ENCODE measurements around the gene SLX1A.
"Not testable (repeated sequence)": the region's sequence is repeated elsewhere in the genome, so short reads cannot be mapped to it uniquely, and the experiment has no call there.

The SLX1A gene

DNA sequence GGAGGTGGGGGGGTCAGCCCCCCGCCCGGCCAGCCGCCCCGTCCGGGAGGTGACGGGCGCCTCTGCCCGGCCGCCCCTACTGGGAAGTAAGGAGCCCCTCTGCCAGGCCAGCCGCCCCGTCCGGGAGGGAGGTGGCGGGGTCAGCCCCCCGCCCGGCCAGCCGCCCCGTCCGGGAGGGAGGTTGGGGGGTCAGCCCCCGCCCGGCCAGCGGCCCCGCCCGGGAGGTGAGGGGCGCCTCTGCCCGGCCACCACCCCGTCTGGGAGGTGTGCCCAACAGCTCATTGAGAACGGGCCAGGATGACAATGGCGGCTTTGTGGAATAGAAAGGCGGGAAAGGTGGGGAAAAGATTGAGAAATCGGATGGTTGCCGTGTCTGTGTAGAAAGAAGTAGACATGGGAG, 23.5 kb upstream of the SLX1A start:
- intact Hi-C loops (cut with DNase I; ENCODE audit: low total_unique reads); H3K9me3 ChIP-seq; H3K4me1 ChIP-seq; H3K27me3 ChIP-seq; H3K4me3 ChIP-seq; H3K27ac ChIP-seq; DNase-seq; H3K36me3 ChIP-seq: not testable (repeated sequence)

DNA sequence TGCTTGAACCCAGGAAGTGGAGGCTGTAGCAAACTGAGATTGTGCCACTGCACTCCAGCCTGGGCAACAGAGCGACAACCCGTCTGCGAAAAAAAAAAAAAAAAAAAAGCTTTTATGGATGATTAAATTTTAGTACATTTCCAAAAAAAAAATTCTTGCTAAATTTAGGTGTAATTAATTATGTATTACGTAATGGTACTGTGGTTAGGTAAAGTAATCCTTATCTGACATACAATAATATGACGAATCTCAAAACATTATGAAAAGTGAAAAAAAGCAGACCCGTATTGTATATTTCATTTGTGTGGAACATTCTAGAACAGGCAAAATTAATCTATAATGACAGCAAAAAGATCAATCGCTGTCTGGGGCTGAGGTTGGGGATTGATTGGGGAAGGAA, 20.6 kb upstream of the SLX1A start:
- Histone ChIP-seq H3K4me1 (no peaks in the 10 kb centered on the region), H3K27me3 (no peaks in the 10 kb centered on the region), H3K9me3 (no peaks in the 10 kb centered on the region), H3K4me3 (no peak overlapping the region), H3K27ac (no peak overlapping the region), H3K36me3 (no peaks in the 10 kb centered on the region)
- DNase-seq: no peak
- TF ChIP-seq, protein P1, sequence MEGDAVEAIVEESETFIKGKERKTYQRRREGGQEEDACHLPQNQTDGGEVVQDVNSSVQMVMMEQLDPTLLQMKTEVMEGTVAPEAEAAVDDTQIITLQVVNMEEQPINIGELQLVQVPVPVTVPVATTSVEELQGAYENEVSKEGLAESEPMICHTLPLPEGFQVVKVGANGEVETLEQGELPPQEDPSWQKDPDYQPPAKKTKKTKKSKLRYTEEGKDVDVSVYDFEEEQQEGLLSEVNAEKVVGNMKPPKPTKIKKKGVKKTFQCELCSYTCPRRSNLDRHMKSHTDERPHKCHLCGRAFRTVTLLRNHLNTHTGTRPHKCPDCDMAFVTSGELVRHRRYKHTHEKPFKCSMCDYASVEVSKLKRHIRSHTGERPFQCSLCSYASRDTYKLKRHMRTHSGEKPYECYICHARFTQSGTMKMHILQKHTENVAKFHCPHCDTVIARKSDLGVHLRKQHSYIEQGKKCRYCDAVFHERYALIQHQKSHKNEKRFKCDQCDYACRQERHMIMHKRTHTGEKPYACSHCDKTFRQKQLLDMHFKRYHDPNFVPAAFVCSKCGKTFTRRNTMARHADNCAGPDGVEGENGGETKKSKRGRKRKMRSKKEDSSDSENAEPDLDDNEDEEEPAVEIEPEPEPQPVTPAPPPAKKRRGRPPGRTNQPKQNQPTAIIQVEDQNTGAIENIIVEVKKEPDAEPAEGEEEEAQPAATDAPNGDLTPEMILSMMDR (IDR thresholded peaks at IDR 0.05): no peak
- intact Hi-C loops (cut with DNase I; ENCODE audit: low total_unique reads): no loop called here

GRCh38 chr16:30176876-30177275, 16.8 kb upstream of the SLX1A start:
- H3K36me3 ChIP-seq; H3K9me3 ChIP-seq; H3K27ac ChIP-seq; H3K4me3 ChIP-seq; intact Hi-C loops (cut with DNase I; ENCODE audit: low total_unique reads); H3K4me1 ChIP-seq; DNase-seq; H3K27me3 ChIP-seq: not testable (repeated sequence)

GRCh38 chr16:30179195-30179594, 14.5 kb upstream of the SLX1A start:
- Histone ChIP-seq H3K4me3 (no peak overlapping the region), H3K36me3 (no peaks in the 10 kb centered on the region), H3K9me3 (no peaks in the 10 kb centered on the region), H3K4me1 (peaks cover 0 to 13% (median 9%) of the 10 kb centered on the region in 4 donors), H3K27ac (no peak overlapping the region), H3K27me3 (no peaks in the 10 kb centered on the region)
- intact Hi-C loops (cut with DNase I; ENCODE audit: low total_unique reads): no loop called here
- TF ChIP-seq, protein P1 (IDR thresholded peaks at IDR 0.05): no peak
- DNase-seq: no peak

DNA sequence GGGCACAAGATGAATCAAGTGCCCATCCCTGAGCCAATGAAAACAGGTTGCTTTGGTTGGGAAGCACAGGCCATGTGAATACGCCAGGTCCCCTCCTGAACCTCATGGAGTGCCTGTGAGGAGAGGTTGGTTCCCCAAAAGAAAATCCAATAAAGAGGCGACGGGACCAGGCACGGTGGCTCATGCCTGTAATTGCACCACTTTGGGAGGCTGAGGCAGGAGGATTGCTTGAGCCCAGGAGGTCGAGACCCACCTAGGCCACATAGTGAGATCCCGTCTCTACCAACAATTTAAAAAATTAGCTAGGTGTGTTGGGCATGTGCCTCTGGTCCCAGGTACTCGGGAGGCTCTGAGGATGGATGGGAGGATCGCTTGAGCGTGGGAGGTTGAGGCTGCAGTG, 13.7 kb upstream of the SLX1A start:
- Histone ChIP-seq H3K4me3 (no peak overlapping the region), H3K4me1 (peaks cover 0 to 18% (median 12%) of the 10 kb centered on the region in 4 donors), H3K9me3 (no peaks in the 10 kb centered on the region), H3K27me3 (no peaks in the 10 kb centered on the region), H3K36me3 (no peaks in the 10 kb centered on the region), H3K27ac (no peak overlapping the region)
- intact Hi-C loops (cut with DNase I; ENCODE audit: low total_unique reads): no loop called here
- DNase-seq: no peak
- TF ChIP-seq, protein P1 (IDR thresholded peaks at IDR 0.05): no peak

GRCh38 chr16:30180741-30181140, 12.9 kb upstream of the SLX1A start:
- TF ChIP-seq, protein P1 (IDR thresholded peaks at IDR 0.05): no peak
- intact Hi-C loops (cut with DNase I; ENCODE audit: low total_unique reads): no loop called here
- H3K36me3 ChIP-seq: no peaks in the 10 kb centered on the region
- peaks cover 0 to 18% (median 12%) of the 10 kb centered on the region in 4 donors for H3K4me1 ChIP-seq
- H3K4me3 ChIP-seq: no peak overlapping the region
- no peaks in the 10 kb centered on the region for H3K27me3 ChIP-seq
- no peak overlapping the region for H3K27ac ChIP-seq
- DNase-seq: no peak
- no peaks in the 10 kb centered on the region for H3K9me3 ChIP-seq
